ENCODE results near the gene AUNIP.

GRCh38 chr1:25836695-25837094 lies 22.6 kb downstream of the AUNIP start:
- TF ChIP-seq CTCF (IDR thresholded peaks at IDR 0.05) (no peak), POLR2AphosphoS5 (IDR thresholded peaks at IDR 0.05) (no peak), POLR2A (IDR thresholded peaks at IDR 0.05) (no peak)

All from prostate gland (tissue), 2 donors.